Liver (tissue), 9 donors: Measurements from ENCODE around the gene CRELD2. TPM values are rescaled to one million over a fixed set of nuclear protein-coding genes. Genes with fewer than 3 reads are reported as not detected.

ENCODE experiments used
- DNase-seq: peaks from one replicate; pipeline ENCODE4 v3.0.0-alpha.2; 2017; ENCODE audit warnings: low spot score
- H3K27ac ChIP-seq, 2 donors: one replicate each; pipeline ENCODE4 v1.7.0; 2013; ENCODE audit warnings: inconsistent platforms in 2 of 2, low read length in 2 of 2, control low read depth in 1 of 2, low read depth in 1 of 2, mild to moderate bottlenecking in 1 of 2
- H3K27me3 ChIP-seq, 4 donors: one replicate each; pipeline versions ENCODE4 v1.6.1 to v1.7.0; 2013; ENCODE audit warnings: low read length in 3 of 4, inconsistent platforms in 1 of 4, mild to moderate bottlenecking in 1 of 4, moderate library complexity in 1 of 4; ENCODE audit not compliant: control insufficient read depth in 4 of 4, insufficient read depth in 4 of 4
- H3K36me3 ChIP-seq, 4 donors: one replicate each; pipeline versions ENCODE4 v1.6.1 to v1.7.0; 2013; ENCODE audit warnings: low read length in 3 of 4, mild to moderate bottlenecking in 3 of 4, low read depth in 1 of 4, moderate library complexity in 1 of 4; ENCODE audit not compliant: control insufficient read depth in 4 of 4, insufficient read depth in 3 of 4
- H3K4me1 ChIP-seq, 4 donors: one replicate each; pipeline versions ENCODE4 v1.6.1 to v1.7.0; 2013; ENCODE audit warnings: low read length in 3 of 4, mild to moderate bottlenecking in 3 of 4, moderate library complexity in 1 of 4; ENCODE audit not compliant: control insufficient read depth in 4 of 4, insufficient read depth in 4 of 4
- H3K4me3 ChIP-seq, 3 donors: one replicate each; pipeline versions ENCODE4 v1.6.1 to v1.7.0; 2013; ENCODE audit warnings: low read length in 3 of 3, control low read depth in 1 of 3, low read depth in 1 of 3, mild to moderate bottlenecking in 1 of 3
- H3K9ac ChIP-seq, 2 donors: one replicate each; pipeline ENCODE4 v1.7.0; 2013; ENCODE audit warnings: low read length in 2 of 2, mild to moderate bottlenecking in 2 of 2, moderate library complexity in 2 of 2, control low read depth in 1 of 2, low read depth in 1 of 2
- H3K9me3 ChIP-seq, 4 donors: one replicate each; pipeline versions ENCODE4 v1.6.1 to v1.7.0; 2013; ENCODE audit warnings: low read length in 3 of 4; ENCODE audit not compliant: control insufficient read depth in 4 of 4
- ATF3 ChIP-seq: IDR thresholded peaks from 2 replicates; pipeline ENCODE4 v1.6.1; 2016; ENCODE audit warnings: antibody characterized with exemption
- CTCF ChIP-seq: fragments of 150-350 bp; IDR thresholded peaks from 2 replicates; pipeline ENCODE4 v1.5.1; 2017; ENCODE audit warnings: improper control_type of control experiment, low read depth, low read length; ENCODE audit not compliant: missing input control
- FOXA1 ChIP-seq: IDR thresholded peaks from 2 replicates; pipeline ENCODE4 v1.6.1; 2016; ENCODE audit warnings: antibody characterized with exemption
- FOXA2 ChIP-seq: IDR thresholded peaks from 2 replicates; pipeline ENCODE4 v1.6.1; 2016; ENCODE audit warnings: antibody characterized with exemption
- GABPA ChIP-seq, 2 donors: IDR thresholded peaks in 1 of 2; conservative IDR thresholded peaks in 1 of 2; 2 replicates each; pipeline ENCODE4 v1.6.1; 2016; ENCODE audit warnings: antibody characterized with exemption in 2 of 2, mild to moderate bottlenecking in 1 of 2, moderate library complexity in 1 of 2
- HNF4A ChIP-seq, 2 donors: conservative IDR thresholded peaks; 2 replicates each; pipeline ENCODE4 v1.6.1; 2016; ENCODE audit warnings: antibody characterized with exemption in 2 of 2, mild to moderate bottlenecking in 2 of 2
- HNF4G ChIP-seq: IDR thresholded peaks from 2 replicates; pipeline ENCODE4 v1.6.1; 2016; ENCODE audit warnings: antibody characterized with exemption
- JUND ChIP-seq, 2 donors: IDR thresholded peaks; 2 replicates each; pipeline ENCODE4 v1.6.1; 2016; ENCODE audit warnings: antibody characterized with exemption in 2 of 2
- RAD21 ChIP-seq, 2 donors: IDR thresholded peaks; 2 replicates each; pipeline ENCODE4 v1.6.1; 2016; ENCODE audit warnings: antibody characterized with exemption in 2 of 2, mild to moderate bottlenecking in 2 of 2
- REST ChIP-seq: IDR thresholded peaks from 2 replicates; pipeline ENCODE4 v1.6.1; 2016; ENCODE audit warnings: antibody characterized with exemption, mild to moderate bottlenecking
- RXRA ChIP-seq, 2 donors: IDR thresholded peaks; 2 replicates each; pipeline ENCODE4 v1.6.1; 2017 to 2018; ENCODE audit warnings: antibody characterized with exemption in 2 of 2, mild to moderate bottlenecking in 1 of 2
- SP1 ChIP-seq: IDR thresholded peaks from 2 replicates; pipeline ENCODE4 v1.6.1; 2018; ENCODE audit warnings: antibody characterized with exemption, mild to moderate bottlenecking
- TAF1 ChIP-seq: conservative IDR thresholded peaks from 2 replicates; pipeline ENCODE4 v1.6.1; 2016; ENCODE audit warnings: antibody characterized with exemption, mild to moderate bottlenecking
- YY1 ChIP-seq: IDR thresholded peaks from 2 replicates; pipeline ENCODE4 v1.6.1; 2016; ENCODE audit warnings: antibody characterized with exemption, mild to moderate bottlenecking
- ZBTB33 ChIP-seq: IDR thresholded peaks from 2 replicates; pipeline ENCODE4 v1.6.1; 2016; ENCODE audit warnings: antibody characterized with exemption
- WGBS: extraction: QIAGEN DNeasy Blood & Tissue Kit; methylation state at CpG from one replicate; pipeline ENCODE4 v1.1.7; 2013; 5-methylcytosine and 5-hydroxymethylcytosine counted together
- polyA plus RNA-seq, 2 donors: library from polyadenylated mRNA; stranded (reverse) in 1 of 2; unstranded in 1 of 2; fragments of 200-250 nt in 1 of 2; fragments of >200 nt in 1 of 2; fragmentation: Nextera tagmentation in 1 of 2; extraction: Ambion mirVana in 1 of 2; gene quantifications; one replicate each; pipeline versions ENCODE4 v1.2.1 to v1.2.3, GENCODE V29; 2013 to 2015
- total RNA-seq, 2 donors: library from RNA; depleted of rRNA; stranded (reverse); fragments of >200 nt; gene quantifications; one replicate each; pipeline ENCODE4 v1.2.3, GENCODE V29; 2014
- donor health status: healthy.
- donor health status: healthy.
- donor health status: healthy.
- donor health status: healthy.
- donor health status: healthy.

Gene CRELD2
- total and polyA plus RNA-seq, 4 donors = 17.2 to 98.1 (median 57.1) TPM

- Histone ChIP-seq H3K9ac (no peak overlapping the region), H3K27me3 (no peaks in the 10 kb centered on the region), H3K36me3 (peaks cover 6 to 24% (median 14%) of the 10 kb centered on the region in 4 donors), H3K4me1 (peaks cover 0 to 18% (median 10%) of the 10 kb centered on the region in 4 donors), H3K9me3 (no peaks in the 10 kb centered on the region), H3K4me3 (no peak overlapping the region), H3K27ac (no peak overlapping the region)
- TF ChIP-seq FOXA2 (no peak), ATF3 (no peak)
- 94% methylated on average over 35 of the region's 35 CpGs for WGBS
- no peak for DNase-seq
Measured at GRCh38 chr22:49921508-49922278, 3.3 kb downstream of the CRELD2 start.

GRCh38 chr22:49922484-49922883, 4.0 kb downstream of the CRELD2 start:
- 91% methylated on average over 20 of the region's 22 CpGs for WGBS
- Histone ChIP-seq H3K4me3 (no peak overlapping the region), H3K36me3 (peaks cover 6 to 24% (median 14%) of the 10 kb centered on the region in 4 donors), H3K9ac (no peak overlapping the region), H3K4me1 (peaks cover 0 to 10% (median 7%) of the 10 kb centered on the region in 4 donors), H3K27me3 (no peaks in the 10 kb centered on the region), H3K27ac (no peak overlapping the region), H3K9me3 (no peaks in the 10 kb centered on the region)
- DNase-seq = no peak
- no peak for TF ChIP-seq JUND (IDR thresholded peaks at IDR 0.05)
- no peak for TF ChIP-seq TAF1
- no peak for TF ChIP-seq HNF4G
- TF ChIP-seq CTCF = no peak
- no peak for TF ChIP-seq FOXA2
- TF ChIP-seq RAD21 (IDR thresholded peaks at IDR 0.05) = no peak
- no peak for TF ChIP-seq REST
- TF ChIP-seq GABPA (IDR thresholded peaks at IDR 0.05 in 1 of 2, conservative IDR thresholded peaks at IDR 0.05 in 1 of 2) = no peak
- TF ChIP-seq FOXA1 = no peak
- TF ChIP-seq HNF4A (conservative IDR thresholded peaks at IDR 0.05) = no peak
- no peak for TF ChIP-seq RXRA (IDR thresholded peaks at IDR 0.05)
- TF ChIP-seq SP1 = no peak
- no peak for TF ChIP-seq YY1
- no peak for TF ChIP-seq ZBTB33
